ENCODE data around the gene CASP14. TPM values are rescaled to one million over a fixed set of nuclear protein-coding genes. Genes with fewer than 3 reads are reported as not detected.
A peak's percentile ranks its signal among the peaks of the same experiment; 100 is the strongest.
"Not testable (repeated sequence)": the region's sequence is repeated elsewhere in the genome, so short reads cannot be mapped to it uniquely, and the experiment has no call there.

CASP14 gene
- total RNA-seq, 5 donors from 2014 or later (not counting 1 experiment from before 2014, with no cell fraction given) = not detected

- H3K9me3 ChIP-seq; POLR2A ChIA-PET; H3K36me3 ChIP-seq (ENCODE audit: control insufficient read depth in 2 of 2, extremely low read depth in 1 of 2, insufficient read depth in 1 of 2, low read length in 1 of 2); ATAC-seq (replicated peaks in 1 of 4); H3K4me1 ChIP-seq (ENCODE audit: control insufficient read depth in 1 of 2, extremely low read depth in 1 of 2, insufficient read depth in 2 of 2, low read length in 2 of 2); DNase-seq; H3K9me3 Mint-ChIP-seq; H3K4me1 Mint-ChIP-seq; H3K4me3 ChIP-seq (ENCODE audit: control insufficient read depth in 1 of 2, extremely low read depth in 1 of 2, low read length in 1 of 2); H3K27ac Mint-ChIP-seq; H3K27ac ChIP-seq (ENCODE audit: low read length); H3K36me3 Mint-ChIP-seq; H3K4me3 Mint-ChIP-seq: not testable (repeated sequence)
- WGBS (ENCODE audit: insufficient coverage) = no CpG with 5 or more reads among the region's 4 CpGs
- peaks cover 2 to 38% of the 10 kb centered on the region in 2 experiments for H3K27me3 ChIP-seq (replicated peaks in 1 of 2; ENCODE audit: control insufficient read depth in 2 of 2, extremely low read depth in 1 of 2, insufficient read depth in 2 of 2, low read length in 1 of 2)
- peaks cover 17 to 25% of the 10 kb centered on the region in 2 donors for H3K27me3 Mint-ChIP-seq
- CTCF ChIA-PET = interaction anchor here in 1 of 2 donors (0.6 kb wide), 1 partner anchor 716 kb away, joined by 4 read pairs; no protein-coding TSS in a partner anchor
Observed at GRCh38 chr19:15080002-15080401, 30.7 kb downstream of the CASP14 start.

- CTCF ChIA-PET = interaction anchor here in 1 of 2 donors (0.5 kb wide), 1 partner anchor 1034 kb away, joined by 8 read pairs; no protein-coding TSS in a partner anchor
Observed at GRCh38 chr19:15081911-15082310, 32.6 kb downstream of the CASP14 start, which contains the start of gene OR1I1. Gene OR1I1 (plus strand): TSS chr19:15082211. CDS start chr19:15087066, 4,855 bp downstream.

GRCh38 chr19:15087182-15087581, 37.9 kb downstream of the CASP14 start:
- no peak for DNase-seq
- peaks cover 30 to 37% of the 10 kb centered on the region in 2 donors for H3K27me3 Mint-ChIP-seq
- no peaks in the 10 kb centered on the region for H3K9me3 Mint-ChIP-seq
- ChIA-PET CTCF (no interaction called here), POLR2A (no interaction called here)
- peaks cover 0 to 2% (median 2%) of the 10 kb centered on the region in 3 donors for H3K4me1 Mint-ChIP-seq
- 78% methylated on average over 11 of the region's 11 CpGs for WGBS (ENCODE audit: insufficient coverage)
- peaks cover 0 to 44% of the 10 kb centered on the region in 2 experiments for H3K27me3 ChIP-seq (replicated peaks in 1 of 2; ENCODE audit: control insufficient read depth in 2 of 2, extremely low read depth in 1 of 2, insufficient read depth in 2 of 2, low read length in 1 of 2)
- H3K36me3 ChIP-seq (ENCODE audit: control insufficient read depth in 2 of 2, extremely low read depth in 1 of 2, insufficient read depth in 1 of 2, low read length in 1 of 2) = no peaks in the 10 kb centered on the region
- no peak overlapping the region for H3K27ac Mint-ChIP-seq
- no peak overlapping the region for H3K4me3 Mint-ChIP-seq
- no peaks in the 10 kb centered on the region for H3K9me3 ChIP-seq
- no peaks in the 10 kb centered on the region for H3K36me3 Mint-ChIP-seq
- H3K27ac ChIP-seq (ENCODE audit: low read length) = no peak overlapping the region
- peaks cover 0 to 3% of the 10 kb centered on the region in 2 experiments for H3K4me1 ChIP-seq (ENCODE audit: control insufficient read depth in 1 of 2, extremely low read depth in 1 of 2, insufficient read depth in 2 of 2, low read length in 2 of 2)
- no peak overlapping the region for H3K4me3 ChIP-seq (ENCODE audit: control insufficient read depth in 1 of 2, extremely low read depth in 1 of 2, low read length in 1 of 2)
- ATAC-seq (replicated peaks in 1 of 4) = no peak

More at GRCh38 chr19:15081911-15082310, 32.6 kb downstream of the CASP14 start, which contains the start of gene OR1I1:
- H3K27me3 ChIP-seq (replicated peaks in 1 of 2; ENCODE audit: control insufficient read depth in 2 of 2, extremely low read depth in 1 of 2, insufficient read depth in 2 of 2, low read length in 1 of 2) = peaks cover 2 to 49% of the 10 kb centered on the region in 2 experiments
- H3K36me3 ChIP-seq (ENCODE audit: control insufficient read depth in 2 of 2, extremely low read depth in 1 of 2, insufficient read depth in 1 of 2, low read length in 1 of 2) = no peaks in the 10 kb centered on the region
- no peak for ATAC-seq (replicated peaks in 1 of 4)
- H3K9me3 ChIP-seq = no peaks in the 10 kb centered on the region
- H3K27ac ChIP-seq (ENCODE audit: low read length) = no peak within 1 kb of the TSS
- no peaks in the 10 kb centered on the region for H3K36me3 Mint-ChIP-seq
- no peak for DNase-seq
- H3K27ac Mint-ChIP-seq = no peak within 1 kb of the TSS
- 82% methylated on average over 3 of the region's 6 CpGs for WGBS (ENCODE audit: insufficient coverage)
- no peak within 1 kb of the TSS for H3K4me3 Mint-ChIP-seq
- no peaks in the 10 kb centered on the region for H3K4me1 ChIP-seq (ENCODE audit: control insufficient read depth in 1 of 2, extremely low read depth in 1 of 2, insufficient read depth in 2 of 2, low read length in 2 of 2)
- no peaks in the 10 kb centered on the region for H3K4me1 Mint-ChIP-seq
- POLR2A ChIA-PET = no interaction called here
- H3K27me3 Mint-ChIP-seq = peaks cover 23 to 38% of the 10 kb centered on the region in 2 donors
- H3K9me3 Mint-ChIP-seq = no peaks in the 10 kb centered on the region
- H3K4me3 ChIP-seq (ENCODE audit: control insufficient read depth in 1 of 2, extremely low read depth in 1 of 2, low read length in 1 of 2) = no peak within 1 kb of the TSS

GRCh38 chr19:15091918-15092753, 42.9 kb downstream of the CASP14 start:
- WGBS (ENCODE audit: insufficient coverage) = 49% methylated on average over 9 of the region's 13 CpGs
- Histone ChIP-seq H3K9me3 (no peaks in the 10 kb centered on the region), H3K27me3 (replicated peaks in 1 of 2; ENCODE audit: control insufficient read depth in 2 of 2, extremely low read depth in 1 of 2, insufficient read depth in 2 of 2, low read length in 1 of 2) (peaks cover 0 to 27% of the 10 kb centered on the region in 2 experiments), H3K4me1 (ENCODE audit: control insufficient read depth in 1 of 2, extremely low read depth in 1 of 2, insufficient read depth in 2 of 2, low read length in 2 of 2) (peaks cover 0 to 5% of the 10 kb centered on the region in 2 experiments), H3K36me3 (ENCODE audit: control insufficient read depth in 2 of 2, extremely low read depth in 1 of 2, insufficient read depth in 1 of 2, low read length in 1 of 2) (no peaks in the 10 kb centered on the region), H3K4me3 (ENCODE audit: control insufficient read depth in 1 of 2, extremely low read depth in 1 of 2, low read length in 1 of 2) (no peak overlapping the region), H3K27ac (ENCODE audit: low read length) (no peak overlapping the region)
- peak in 28 of 35 experiments; percentile 7 to 87 (median 30) for DNase-seq
- Mint-ChIP-seq H3K27ac (peak overlapping the region; percentile 31 to 82), H3K4me1 (peaks cover 0 to 5% (median 5%) of the 10 kb centered on the region in 3 donors), H3K4me3 (peak overlapping the region in 1 of 3 donors; percentile 43), H3K36me3 (no peaks in the 10 kb centered on the region), H3K27me3 (peaks cover 12 to 19% of the 10 kb centered on the region in 2 donors), H3K9me3 (no peaks in the 10 kb centered on the region)
- ATAC-seq (replicated peaks in 1 of 4) = peak; percentile 23 to 69 (median 44)
- ChIA-PET POLR2A (interaction anchor here in 1 of 2 donors (0.7 to 1.0 kb wide), 3 partner anchors 327 to 513 kb away, joined by 6 to 19 read pairs (median 8); no protein-coding TSS in a partner anchor), CTCF (interaction anchor here (0.6 to 1.8 kb wide), 20 partner anchors 9 to 1360 kb away, joined by 3 to 14 read pairs (median 4); no protein-coding TSS in a partner anchor)

GRCh38 chr19:15093001-15093400, 43.7 kb downstream of the CASP14 start:
- H3K27ac ChIP-seq (ENCODE audit: low read length) = no peak overlapping the region
- Mint-ChIP-seq H3K4me3 (no peak overlapping the region), H3K9me3 (no peaks in the 10 kb centered on the region), H3K4me1 (peaks cover 0 to 5% (median 5%) of the 10 kb centered on the region in 3 donors), H3K27me3 (peaks cover 4 to 10% of the 10 kb centered on the region in 2 donors), H3K36me3 (no peaks in the 10 kb centered on the region), H3K27ac (no peak overlapping the region)
- DNase-seq (no peak), ATAC-seq (replicated peaks in 1 of 4) (no peak)
- POLR2A ChIA-PET = no interaction called here
- H3K4me3 ChIP-seq (ENCODE audit: control insufficient read depth in 1 of 2, extremely low read depth in 1 of 2, low read length in 1 of 2) = no peak overlapping the region
- H3K9me3 ChIP-seq = no peaks in the 10 kb centered on the region
- CTCF ChIA-PET = interaction anchor here in 1 of 2 donors (1.6 to 1.8 kb wide), 2 partner anchors 8 to 56 kb away, joined by 10 to 14 read pairs; no protein-coding TSS in a partner anchor
- H3K27me3 ChIP-seq (replicated peaks in 1 of 2; ENCODE audit: control insufficient read depth in 2 of 2, extremely low read depth in 1 of 2, insufficient read depth in 2 of 2, low read length in 1 of 2) = peaks cover 0 to 20% of the 10 kb centered on the region in 2 experiments
- peaks cover 0 to 5% of the 10 kb centered on the region in 2 experiments for H3K4me1 ChIP-seq (ENCODE audit: control insufficient read depth in 1 of 2, extremely low read depth in 1 of 2, insufficient read depth in 2 of 2, low read length in 2 of 2)
- no peaks in the 10 kb centered on the region for H3K36me3 ChIP-seq (ENCODE audit: control insufficient read depth in 2 of 2, extremely low read depth in 1 of 2, insufficient read depth in 1 of 2, low read length in 1 of 2)
- 100% methylated on average over 1 of the region's 2 CpGs for WGBS (ENCODE audit: insufficient coverage)

- 65% methylated on average over 3 of the region's 3 CpGs for WGBS (ENCODE audit: insufficient coverage)
- H3K27me3 Mint-ChIP-seq = peaks cover 2 to 5% of the 10 kb centered on the region in 2 donors
Observed at GRCh38 chr19:15096223-15096622, 46.9 kb downstream of the CASP14 start.

More at GRCh38 chr19:15096223-15096622, 46.9 kb downstream of the CASP14 start:
- H3K27ac Mint-ChIP-seq = no peak overlapping the region
- H3K36me3 Mint-ChIP-seq = no peaks in the 10 kb centered on the region
- ChIA-PET POLR2A (no interaction called here), CTCF (interaction anchor here in 1 of 2 donors (0.7 kb wide), 1 partner anchor 311 kb away, joined by 4 read pairs; no protein-coding TSS in a partner anchor)
- DNase-seq = no peak
- no peak for ATAC-seq (replicated peaks in 1 of 4)
- H3K4me1 Mint-ChIP-seq = peaks cover 0 to 5% (median 5%) of the 10 kb centered on the region in 3 donors
- no peak overlapping the region for H3K4me3 ChIP-seq (ENCODE audit: control insufficient read depth in 1 of 2, extremely low read depth in 1 of 2, low read length in 1 of 2)
- no peaks in the 10 kb centered on the region for H3K9me3 Mint-ChIP-seq
- H3K4me1 ChIP-seq (ENCODE audit: control insufficient read depth in 1 of 2, extremely low read depth in 1 of 2, insufficient read depth in 2 of 2, low read length in 2 of 2) = peaks cover 0 to 5% of the 10 kb centered on the region in 2 experiments
- H3K9me3 ChIP-seq = no peaks in the 10 kb centered on the region
- no peaks in the 10 kb centered on the region for H3K36me3 ChIP-seq (ENCODE audit: control insufficient read depth in 2 of 2, extremely low read depth in 1 of 2, insufficient read depth in 1 of 2, low read length in 1 of 2)
- peaks cover 0 to 12% of the 10 kb centered on the region in 2 experiments for H3K27me3 ChIP-seq (replicated peaks in 1 of 2; ENCODE audit: control insufficient read depth in 2 of 2, extremely low read depth in 1 of 2, insufficient read depth in 2 of 2, low read length in 1 of 2)
- H3K27ac ChIP-seq (ENCODE audit: low read length) = no peak overlapping the region
- H3K4me3 Mint-ChIP-seq = no peak overlapping the region

Data from T-cell (primary cell).